CD4-positive, CD25-positive, alpha-beta regulatory T cell (primary cell): Measurements from ENCODE around the gene ZNRD2. TPM values are rescaled to one million over a fixed set of nuclear protein-coding genes. Genes with fewer than 3 reads are reported as not detected.
A peak's percentile ranks its signal among the peaks of the same experiment; 100 is the strongest.

Source experiments
- ATAC-seq, 2 donors: fragments of 150-1000 bp; cut with Tn5 transposase; one replicate each; pipeline ENCODE4 v1.10.0; 2021; ENCODE audit warnings: low read depth in 2 of 2, moderate number of reproducible peaks in 2 of 2, moderate library complexity in 1 of 2
- DNase-seq, 3 donors: peaks; one replicate each; pipeline versions ENCODE4 v3.0.0 to v3.0.0-alpha.2; 2012 to 2022; ENCODE audit warnings: mixed read lengths in 1 of 3
- H3K27ac ChIP-seq: one replicate; pipeline ENCODE4 v1.7.0; 2013; ENCODE audit warnings: mild to moderate bottlenecking, low read length; ENCODE audit not compliant: insufficient read depth, poor library complexity, severe bottlenecking
- H3K27me3 ChIP-seq: one replicate; pipeline ENCODE4 v1.7.0; 2013; ENCODE audit warnings: low read length; ENCODE audit not compliant: control insufficient read depth, insufficient read depth
- H3K36me3 ChIP-seq: one replicate; pipeline ENCODE4 v1.7.0; 2013; ENCODE audit warnings: mild to moderate bottlenecking, low read length, moderate library complexity; ENCODE audit not compliant: control insufficient read depth, insufficient read depth
- H3K4me1 ChIP-seq: 2 replicates; pipeline ENCODE4 v1.7.0; 2013; ENCODE audit warnings: mild to moderate bottlenecking, low read length; ENCODE audit not compliant: insufficient read depth, control insufficient read depth, poor library complexity, severe bottlenecking
- H3K4me3 ChIP-seq: one replicate; pipeline ENCODE4 v1.7.0; 2013; ENCODE audit warnings: low read depth, mild to moderate bottlenecking, low read length, moderate library complexity
- H3K9me3 ChIP-seq, 2 experiments: 1 replicate in 1 of 2; 2 replicates in 1 of 2; pipeline ENCODE4 v1.7.0; 2013; ENCODE audit warnings: low read length in 2 of 2, mild to moderate bottlenecking in 1 of 2, moderate library complexity in 1 of 2; ENCODE audit not compliant: control insufficient read depth in 2 of 2
- H3K27ac Mint-ChIP-seq, 3 donors: one replicate each; pipeline ENCODE4 v1.8.0; 2020 to 2022; ENCODE audit warnings: mild to moderate bottlenecking in 3 of 3, mixed read lengths in 3 of 3, moderate library complexity in 2 of 3
- H3K27me3 Mint-ChIP-seq: one replicate; pipeline ENCODE4 v1.8.0; 2022; ENCODE audit warnings: mild to moderate bottlenecking, mixed read lengths
- H3K36me3 Mint-ChIP-seq: one replicate; pipeline ENCODE4 v1.8.0; 2020; ENCODE audit warnings: mixed read lengths
- H3K4me1 Mint-ChIP-seq, 4 donors: one replicate each; pipeline ENCODE4 v1.8.0; 2020 to 2022; ENCODE audit warnings: mixed read lengths in 4 of 4, mild to moderate bottlenecking in 1 of 4
- H3K4me3 Mint-ChIP-seq, 4 donors: one replicate each; pipeline ENCODE4 v1.8.0; 2020 to 2022; ENCODE audit warnings: mild to moderate bottlenecking in 4 of 4, mixed read lengths in 4 of 4, moderate library complexity in 3 of 4
- H3K9me3 Mint-ChIP-seq, 7 donors: one replicate each; pipeline ENCODE4 v1.8.0; 2020 to 2022; ENCODE audit warnings: mixed read lengths in 7 of 7, mild to moderate bottlenecking in 3 of 7, moderate library complexity in 2 of 7
- polyA plus RNA-seq, 4 donors: library from polyadenylated mRNA; unstranded; fragments of 300-500 nt; fragmentation: Illumina TruSeq; gene quantifications; one replicate each; pipeline ENCODE4 v1.2.3, GENCODE V29; 2021
- total RNA-seq: library from RNA; stranded (reverse); gene quantifications from one replicate; pipeline ENCODE4 v1.2.3, GENCODE V29; 2022

The ZNRD2 gene
- total and polyA plus RNA-seq, 5 donors from 2014 or later, result 34.6 to 84.7 (median 71.6) TPM

GRCh38 chr11:65591939-65592857 lies 21.9 kb downstream of the ZNRD2 start:
- Histone ChIP-seq H3K4me3 (no peak overlapping the region), H3K27me3 (no peaks in the 10 kb centered on the region), H3K4me1 (peaks cover 29% of the 10 kb centered on the region), H3K27ac (no peak overlapping the region), H3K9me3 (no peaks in the 10 kb centered on the region), H3K36me3 (peaks cover 14% of the 10 kb centered on the region)
- H3K27me3 Mint-ChIP-seq, result no peaks in the 10 kb centered on the region
- H3K4me3 Mint-ChIP-seq, result no peak overlapping the region
- H3K27ac Mint-ChIP-seq, result no peak overlapping the region
- no peak for DNase-seq
- peaks cover 0 to 39% (median 17%) of the 10 kb centered on the region in 4 donors for H3K4me1 Mint-ChIP-seq
- H3K9me3 Mint-ChIP-seq, result no peaks in the 10 kb centered on the region
- H3K36me3 Mint-ChIP-seq, result peaks cover 4% of the 10 kb centered on the region
- no peak for ATAC-seq

DNA sequence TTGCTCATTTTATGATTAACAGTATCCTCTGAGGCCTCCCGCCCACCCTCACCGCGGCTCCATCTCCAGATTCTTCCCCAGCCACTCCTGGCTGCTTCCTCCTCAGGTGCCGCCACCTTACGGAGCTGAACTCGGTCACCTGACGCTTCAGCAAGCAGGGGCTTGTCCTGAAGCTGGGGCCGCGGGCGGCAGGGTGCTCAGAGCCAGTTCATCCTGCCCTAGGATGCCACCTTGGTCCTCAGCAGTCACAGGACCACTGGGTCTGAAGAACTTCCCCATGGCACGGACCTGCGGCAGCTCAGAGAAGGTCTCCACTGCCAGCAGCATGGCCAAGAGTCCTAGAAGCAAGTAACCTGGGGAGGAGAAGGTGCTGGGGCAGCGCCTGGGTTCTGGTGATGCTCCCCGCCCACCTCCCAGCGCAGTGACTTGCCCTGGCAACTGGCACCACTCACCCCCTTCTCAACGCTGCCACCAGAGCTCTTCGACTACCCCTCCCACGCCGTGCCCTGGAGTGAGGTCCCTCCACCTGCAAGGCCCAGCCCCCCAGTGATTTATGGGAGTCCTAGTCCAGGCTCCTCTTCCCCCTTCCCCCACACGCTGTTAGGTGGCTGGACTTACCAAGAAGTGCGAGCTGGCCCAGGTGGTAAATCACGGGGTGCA lies 22.7 kb downstream of the ZNRD2 start:
- H3K27me3 Mint-ChIP-seq, result no peaks in the 10 kb centered on the region
- H3K9me3 ChIP-seq, result no peaks in the 10 kb centered on the region
- H3K27ac Mint-ChIP-seq, result peak overlapping the region in 1 of 3 donors; percentile 52
- H3K27me3 ChIP-seq, result no peaks in the 10 kb centered on the region
- peaks cover 6% of the 10 kb centered on the region for H3K36me3 Mint-ChIP-seq
- no peak overlapping the region for H3K27ac ChIP-seq
- peaks cover 14% of the 10 kb centered on the region for H3K36me3 ChIP-seq
- peaks cover 21% of the 10 kb centered on the region for H3K4me1 ChIP-seq
- peaks cover 0 to 32% (median 12%) of the 10 kb centered on the region in 4 donors for H3K4me1 Mint-ChIP-seq
- ATAC-seq, result no peak
- H3K4me3 ChIP-seq, result no peak overlapping the region
- no peaks in the 10 kb centered on the region for H3K9me3 Mint-ChIP-seq
- DNase-seq, result no peak
- no peak overlapping the region for H3K4me3 Mint-ChIP-seq

DNA sequence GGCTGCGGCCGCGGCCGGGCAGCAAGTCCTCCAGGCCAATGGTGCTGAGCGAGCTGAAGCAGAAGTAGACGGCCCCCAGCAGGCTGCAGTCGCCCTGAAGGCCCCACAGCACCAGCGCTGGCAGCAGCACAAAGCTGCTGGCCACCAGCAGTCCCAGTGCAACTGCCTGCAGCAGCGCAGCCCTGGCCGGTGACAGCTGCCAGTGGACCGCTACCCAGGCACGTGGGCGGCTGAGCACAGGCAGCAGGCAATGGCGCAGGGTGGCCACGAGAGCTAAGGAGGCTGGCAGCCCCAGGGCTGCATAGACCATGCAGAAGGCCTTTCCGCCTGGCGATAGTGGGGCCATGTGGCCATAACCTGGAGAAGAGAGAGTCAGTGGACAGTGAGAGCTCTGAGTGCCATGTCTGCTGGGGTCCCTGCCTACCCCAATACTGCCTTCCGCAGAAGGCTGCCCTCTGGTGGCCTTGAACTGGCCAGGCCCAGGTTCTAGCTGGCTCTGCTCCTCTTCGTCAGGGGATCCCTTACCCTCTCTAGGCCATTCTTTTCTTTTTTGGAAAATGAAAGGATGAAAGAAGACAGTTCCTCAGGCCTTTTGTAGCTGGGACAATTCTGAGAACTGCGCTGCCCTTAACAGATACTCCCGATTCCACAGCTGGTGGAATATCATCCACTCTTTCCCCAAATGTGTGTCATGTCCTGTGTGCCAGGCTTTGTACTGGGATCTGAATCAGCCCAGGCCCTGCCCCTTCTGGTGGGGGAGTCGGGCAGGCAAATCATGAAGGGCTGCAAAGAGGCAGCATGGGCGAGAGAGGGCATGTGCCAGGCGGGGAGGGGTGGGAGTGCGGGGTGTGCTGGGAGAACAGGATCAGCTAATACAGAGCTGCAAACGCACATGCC lies 23.5 kb downstream of the ZNRD2 start:
- Mint-ChIP-seq H3K9me3 (no peaks in the 10 kb centered on the region), H3K36me3 (peaks cover 6% of the 10 kb centered on the region), H3K27me3 (no peaks in the 10 kb centered on the region), H3K4me1 (peaks cover 0 to 24% (median 6%) of the 10 kb centered on the region in 4 donors), H3K27ac (peak overlapping the region in 2 of 3 donors; percentile 20 to 36), H3K4me3 (peak overlapping the region in 2 of 4 donors; percentile 28 to 38)
- ATAC-seq, result peak; percentile 35 to 45
- peak in 2 of 3 donors; percentile 28 to 49 for DNase-seq
- H3K27ac ChIP-seq, result no peak overlapping the region
- H3K27me3 ChIP-seq, result no peaks in the 10 kb centered on the region
- H3K4me3 ChIP-seq, result no peak overlapping the region
- peaks cover 17% of the 10 kb centered on the region for H3K36me3 ChIP-seq
- no peaks in the 10 kb centered on the region for H3K9me3 ChIP-seq
- peaks cover 14% of the 10 kb centered on the region for H3K4me1 ChIP-seq

DNA sequence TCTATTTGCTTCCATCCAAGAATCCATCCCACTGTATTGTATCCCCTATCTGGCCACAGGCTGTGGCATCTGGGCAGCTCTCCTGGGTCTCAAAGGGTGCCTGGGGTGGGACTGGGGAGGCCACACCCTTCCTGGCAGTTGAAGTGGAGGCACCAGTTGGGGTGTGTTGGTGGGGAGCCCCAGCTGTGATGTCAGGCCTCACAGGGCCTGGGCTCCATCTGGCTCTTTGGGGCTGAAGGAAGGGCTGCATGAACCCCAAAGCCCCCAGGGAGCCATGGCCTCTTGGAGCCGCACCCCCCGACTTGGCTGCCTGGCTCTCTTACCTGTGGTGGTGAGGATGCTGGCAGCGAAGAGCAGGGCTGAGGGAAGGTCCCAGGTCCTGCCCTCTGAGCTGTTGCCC lies 24.9 kb downstream of the ZNRD2 start:
- H3K27ac Mint-ChIP-seq, result no peak overlapping the region
- H3K27ac ChIP-seq, result no peak overlapping the region
- ATAC-seq, result no peak

DNA sequence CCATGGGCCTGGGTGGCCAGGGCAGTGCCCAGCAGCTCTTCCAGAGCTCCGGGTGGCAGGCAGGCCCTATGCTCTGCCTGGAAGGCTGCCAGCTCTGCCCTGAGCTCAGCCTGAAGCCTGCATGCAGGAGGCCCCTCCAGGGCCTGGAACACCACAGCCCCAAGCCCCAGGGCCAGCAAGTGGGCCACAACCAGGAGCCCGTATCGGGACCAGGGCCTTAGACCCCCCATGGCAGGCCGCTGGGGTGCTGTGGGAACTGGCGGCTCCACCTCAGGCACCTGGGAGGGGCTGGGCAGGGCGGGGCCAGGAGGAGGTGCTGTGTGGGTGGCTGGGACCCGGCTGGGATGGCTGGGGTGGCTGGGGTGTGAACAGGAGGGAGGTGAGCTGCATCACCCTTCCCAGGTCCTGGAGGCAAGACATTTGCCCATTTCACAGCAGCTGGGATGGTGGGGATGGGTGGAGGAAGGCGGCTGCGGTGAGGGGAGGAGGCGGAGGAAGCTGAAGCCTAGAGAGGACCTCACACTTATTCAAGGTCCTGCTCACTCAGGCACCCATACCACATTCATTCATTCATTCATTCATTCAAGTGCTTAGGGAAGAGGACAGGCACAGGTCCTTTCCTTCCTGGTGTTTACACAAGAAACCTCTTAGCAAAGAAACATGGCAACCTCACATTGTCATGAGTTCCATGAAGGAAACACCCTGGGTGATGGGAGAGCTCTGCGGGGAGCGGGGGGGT lies 25.4 kb downstream of the ZNRD2 start, which contains the start of gene KCNK7:
KCNK7 (minus strand) TSS at position 258 of the 739 bp plus-strand sequence; CDS start at position 230, 28 bp downstream.
- Mint-ChIP-seq H3K27ac (peak within 1 kb of the TSS; percentile 20 to 75 (median 32)), H3K27me3 (no peaks in the 10 kb centered on the region), H3K9me3 (no peaks in the 10 kb centered on the region), H3K4me3 (no peak within 1 kb of the TSS), H3K36me3 (peaks cover 3% of the 10 kb centered on the region), H3K4me1 (peaks cover 0 to 23% (median 6%) of the 10 kb centered on the region in 4 donors)
- H3K36me3 ChIP-seq, result peaks cover 13% of the 10 kb centered on the region
- H3K27me3 ChIP-seq, result no peaks in the 10 kb centered on the region
- no peak for DNase-seq
- ATAC-seq, result peak in 1 of 2 donors; percentile 14
- no peak within 1 kb of the TSS for H3K4me3 ChIP-seq
- H3K9me3 ChIP-seq, result no peaks in the 10 kb centered on the region
- H3K4me1 ChIP-seq, result peaks cover 10% of the 10 kb centered on the region
- no peak within 1 kb of the TSS for H3K27ac ChIP-seq

More for the DNA sequence above, 24.9 kb downstream of the ZNRD2 start:
- Histone ChIP-seq H3K36me3 (peaks cover 17% of the 10 kb centered on the region), H3K27me3 (no peaks in the 10 kb centered on the region), H3K4me1 (peaks cover 10% of the 10 kb centered on the region), H3K4me3 (no peak overlapping the region), H3K9me3 (no peaks in the 10 kb centered on the region)
- Mint-ChIP-seq H3K4me1 (peaks cover 0 to 23% (median 6%) of the 10 kb centered on the region in 4 donors), H3K9me3 (no peaks in the 10 kb centered on the region), H3K27me3 (no peaks in the 10 kb centered on the region), H3K4me3 (no peak overlapping the region), H3K36me3 (peaks cover 6% of the 10 kb centered on the region)
- peak in 1 of 3 donors; percentile 50 for DNase-seq

- Histone ChIP-seq H3K9me3 (no peaks in the 10 kb centered on the region), H3K36me3 (peaks cover 10% of the 10 kb centered on the region), H3K27ac (no peak overlapping the region), H3K27me3 (no peaks in the 10 kb centered on the region), H3K4me1 (peaks cover 10% of the 10 kb centered on the region), H3K4me3 (no peak overlapping the region)
- Mint-ChIP-seq H3K4me3 (no peak overlapping the region), H3K27ac (no peak overlapping the region), H3K4me1 (peaks cover 0 to 23% (median 6%) of the 10 kb centered on the region in 4 donors), H3K36me3 (peaks cover 3% of the 10 kb centered on the region), H3K9me3 (no peaks in the 10 kb centered on the region), H3K27me3 (no peaks in the 10 kb centered on the region)
- ATAC-seq (no peak), DNase-seq (no peak)
These were observed 26.2 kb downstream of the ZNRD2 start for GRCh38 chr11:65596520-65596919.
